Epithelial cell of proximal tubule (primary cell): ENCODE results near the gene ZFR. TPM values are rescaled to one million over a fixed set of nuclear protein-coding genes. Genes with fewer than 3 reads are reported as not detected.
"Not testable (repeated sequence)": the region's sequence is repeated elsewhere in the genome, so short reads cannot be mapped to it uniquely, and the experiment has no call there.

Experiments
- DNase-seq: peaks from one replicate; pipeline ENCODE4 v3.0.0-alpha.2; 2011; ENCODE audit warnings: low read depth
- H3K4me3 ChIP-seq: 2 replicates; pipeline ENCODE4 v1.5.1; 2011; ENCODE audit warnings: low read depth, mild to moderate bottlenecking, low read length
- total RNA-seq: library from RNA; depleted of rRNA; stranded (reverse); fragments of >200 nt; gene quantifications from 2 replicates; pipeline ENCODE4 v1.2.3, GENCODE V29; 2015
- TF ChIP-seq, protein P1 (sequence below): conservative IDR thresholded peaks from 2 replicates; pipeline ENCODE4 v1.5.1; 2012; ENCODE audit warnings: low read depth, mild to moderate bottlenecking, low read length

Gene ZFR
- total RNA-seq, 1 donor from 2014 or later: 38.6 TPM

DNA sequence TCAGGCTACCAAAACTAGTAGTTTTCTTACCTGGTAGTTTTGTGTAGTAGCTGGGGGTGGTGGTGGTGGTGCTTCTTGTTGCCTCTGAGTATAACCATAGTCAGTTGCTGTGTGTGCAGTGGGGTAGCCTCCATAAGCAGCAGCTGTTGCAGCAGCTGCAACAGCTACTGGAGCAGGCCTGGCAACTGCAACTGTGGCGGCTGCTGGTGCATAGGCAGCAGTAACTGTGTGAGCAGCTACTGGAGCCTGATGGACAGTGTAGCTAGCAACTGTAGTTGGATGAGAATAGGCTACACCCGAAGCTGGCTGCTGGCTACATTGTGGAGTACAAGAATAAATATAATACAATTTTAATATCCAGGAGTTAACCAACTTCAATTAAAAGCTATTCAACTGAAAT lies 24.7 kb downstream of the ZFR start:
- DNase-seq: no peak
- TF ChIP-seq, protein P1, sequence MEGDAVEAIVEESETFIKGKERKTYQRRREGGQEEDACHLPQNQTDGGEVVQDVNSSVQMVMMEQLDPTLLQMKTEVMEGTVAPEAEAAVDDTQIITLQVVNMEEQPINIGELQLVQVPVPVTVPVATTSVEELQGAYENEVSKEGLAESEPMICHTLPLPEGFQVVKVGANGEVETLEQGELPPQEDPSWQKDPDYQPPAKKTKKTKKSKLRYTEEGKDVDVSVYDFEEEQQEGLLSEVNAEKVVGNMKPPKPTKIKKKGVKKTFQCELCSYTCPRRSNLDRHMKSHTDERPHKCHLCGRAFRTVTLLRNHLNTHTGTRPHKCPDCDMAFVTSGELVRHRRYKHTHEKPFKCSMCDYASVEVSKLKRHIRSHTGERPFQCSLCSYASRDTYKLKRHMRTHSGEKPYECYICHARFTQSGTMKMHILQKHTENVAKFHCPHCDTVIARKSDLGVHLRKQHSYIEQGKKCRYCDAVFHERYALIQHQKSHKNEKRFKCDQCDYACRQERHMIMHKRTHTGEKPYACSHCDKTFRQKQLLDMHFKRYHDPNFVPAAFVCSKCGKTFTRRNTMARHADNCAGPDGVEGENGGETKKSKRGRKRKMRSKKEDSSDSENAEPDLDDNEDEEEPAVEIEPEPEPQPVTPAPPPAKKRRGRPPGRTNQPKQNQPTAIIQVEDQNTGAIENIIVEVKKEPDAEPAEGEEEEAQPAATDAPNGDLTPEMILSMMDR: no peak
- no peak overlapping the region for H3K4me3 ChIP-seq

DNA sequence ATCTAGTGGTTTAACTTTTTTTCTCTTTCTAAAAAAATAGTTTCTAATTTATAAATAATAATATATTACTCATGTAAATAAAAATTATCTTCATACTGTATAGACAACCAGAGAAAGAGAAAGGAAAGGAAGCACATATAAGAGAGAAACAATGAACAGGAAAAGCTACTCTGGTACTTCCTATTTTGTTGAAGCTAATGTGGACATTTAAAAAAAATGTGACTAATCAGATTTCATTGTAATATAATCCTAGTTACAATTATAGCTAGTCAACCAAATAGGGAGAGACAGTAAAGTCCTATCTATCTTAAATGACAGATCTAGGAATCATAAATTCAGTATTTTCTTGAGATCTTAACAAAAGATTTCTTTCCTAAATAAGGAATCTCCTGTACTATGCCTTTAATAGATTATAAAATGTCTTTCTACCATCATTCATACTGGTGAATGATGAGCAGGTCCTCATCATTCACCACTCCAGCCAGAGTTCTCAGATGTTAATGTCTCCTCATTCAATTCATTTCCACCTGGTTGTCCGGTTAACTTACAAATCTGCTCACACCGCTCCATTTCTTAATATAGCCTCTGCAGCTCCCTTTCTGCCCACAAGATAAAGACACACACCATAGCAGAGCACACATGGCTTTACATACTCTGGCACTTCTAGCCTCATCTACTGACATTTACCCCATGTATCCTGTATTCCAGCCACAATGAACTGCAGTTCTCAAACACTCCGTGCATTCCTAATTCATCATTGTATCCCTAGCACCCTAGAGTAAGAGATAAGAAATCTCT lies 30.9 kb downstream of the ZFR start:
- DNase-seq: no peak
- no peak overlapping the region for H3K4me3 ChIP-seq
- TF ChIP-seq, protein P1: no peak

DNA sequence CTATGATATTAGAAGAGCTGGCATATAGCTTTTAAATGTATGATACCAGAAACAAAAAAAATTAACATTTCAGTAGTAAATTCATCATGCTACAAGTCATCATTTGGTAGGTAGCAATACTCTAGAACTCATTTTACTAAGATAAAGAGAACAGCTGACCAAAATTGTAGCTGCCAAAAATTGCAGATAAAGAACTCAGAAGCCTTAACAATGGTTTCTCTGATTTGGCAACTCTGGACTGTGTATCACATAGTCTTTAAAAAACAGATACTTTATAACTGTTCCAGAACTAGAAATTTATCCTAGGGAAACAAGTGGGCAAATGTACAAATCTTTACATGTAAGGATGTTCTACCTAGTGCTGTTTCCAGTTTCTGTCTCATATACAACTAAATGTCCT lies 33.9 kb downstream of the ZFR start:
- TF ChIP-seq, protein P1: no peak
- DNase-seq: no peak
- H3K4me3 ChIP-seq: no peak overlapping the region

DNA sequence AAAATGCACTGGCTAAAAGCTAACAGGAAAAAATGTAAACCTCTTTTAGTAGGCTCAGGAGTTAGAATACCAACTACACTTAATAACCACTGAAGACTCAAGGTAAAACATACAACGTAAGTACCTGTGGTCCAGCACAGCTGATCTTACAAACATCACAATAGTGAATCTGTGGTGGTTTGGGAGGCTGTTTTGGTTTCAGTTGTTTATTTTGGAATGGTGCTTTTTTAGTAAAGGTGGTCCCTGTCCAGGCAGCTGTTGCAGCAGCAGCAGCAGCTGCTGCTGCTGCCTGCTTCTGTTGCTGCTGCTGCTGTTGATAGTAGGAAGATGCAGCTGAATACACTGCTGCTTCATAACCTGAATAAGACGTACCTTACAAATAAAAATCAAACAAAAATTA lies 37.9 kb downstream of the ZFR start:
- H3K4me3 ChIP-seq: no peak overlapping the region
- no peak for DNase-seq
- TF ChIP-seq, protein P1: no peak

DNA sequence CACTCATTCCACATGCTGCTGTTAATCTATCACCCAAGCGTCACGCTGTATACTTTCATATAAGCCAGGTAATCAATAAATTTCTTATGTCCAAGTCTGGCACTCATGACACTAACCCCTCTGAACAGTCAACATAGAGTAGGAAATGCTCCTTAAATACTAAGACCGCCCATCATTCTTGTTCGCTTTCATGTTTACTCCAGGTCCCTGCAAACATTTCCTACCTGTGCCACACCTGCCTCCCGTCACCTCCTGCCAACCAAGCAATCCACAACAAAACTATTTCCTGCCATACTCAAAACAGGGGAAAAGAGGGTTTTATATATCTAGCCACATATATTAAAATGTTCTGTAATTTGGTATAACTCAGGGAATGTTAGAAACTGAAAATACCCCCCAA lies 39.0 kb downstream of the ZFR start:
- TF ChIP-seq, protein P1: no peak
- DNase-seq: no peak
- no peak overlapping the region for H3K4me3 ChIP-seq

DNA sequence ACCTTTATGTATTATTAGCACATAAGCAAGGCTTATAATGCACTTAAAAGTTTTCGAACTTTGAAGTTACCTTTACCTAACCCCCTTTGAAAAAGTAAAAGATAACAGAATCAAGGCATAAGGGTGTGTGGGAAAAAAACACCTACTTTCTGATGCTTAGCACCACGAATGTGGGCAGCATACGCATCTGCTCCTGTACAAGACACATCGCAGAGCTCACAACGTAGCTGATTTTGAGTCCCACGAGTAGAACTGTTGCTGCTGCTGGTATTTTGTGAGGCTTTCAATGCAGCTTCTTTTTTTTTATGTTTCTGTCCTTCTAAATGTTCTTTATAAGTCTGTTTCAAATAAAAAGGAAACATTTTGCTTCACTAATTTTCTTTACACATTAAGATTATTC lies 40.8 kb downstream of the ZFR start:
- DNase-seq: no peak
- TF ChIP-seq, protein P1: no peak
- H3K4me3 ChIP-seq: no peak overlapping the region

DNA sequence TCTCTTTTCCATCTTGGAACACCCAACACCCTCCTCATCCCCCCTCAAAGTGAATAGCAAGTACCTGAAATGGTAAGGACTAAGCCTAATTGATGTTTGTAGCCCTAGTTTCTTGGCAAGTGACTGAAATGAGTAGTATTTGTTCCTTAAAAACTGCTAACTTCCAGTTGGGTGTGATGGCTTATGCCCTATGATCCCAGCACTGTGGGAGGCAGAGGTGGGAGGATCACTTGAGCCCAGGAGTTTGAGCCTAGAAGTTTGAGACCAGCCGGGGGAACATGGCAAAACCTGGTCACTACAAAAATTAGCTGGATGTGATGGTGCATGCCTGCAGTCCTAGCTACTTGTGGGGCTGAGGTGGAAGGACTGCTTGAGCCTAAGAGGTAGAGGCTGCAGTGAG lies 44.1 kb downstream of the ZFR start:
- TF ChIP-seq, protein P1: no peak
- H3K4me3 ChIP-seq: no peak overlapping the region
- DNase-seq: no peak

DNA sequence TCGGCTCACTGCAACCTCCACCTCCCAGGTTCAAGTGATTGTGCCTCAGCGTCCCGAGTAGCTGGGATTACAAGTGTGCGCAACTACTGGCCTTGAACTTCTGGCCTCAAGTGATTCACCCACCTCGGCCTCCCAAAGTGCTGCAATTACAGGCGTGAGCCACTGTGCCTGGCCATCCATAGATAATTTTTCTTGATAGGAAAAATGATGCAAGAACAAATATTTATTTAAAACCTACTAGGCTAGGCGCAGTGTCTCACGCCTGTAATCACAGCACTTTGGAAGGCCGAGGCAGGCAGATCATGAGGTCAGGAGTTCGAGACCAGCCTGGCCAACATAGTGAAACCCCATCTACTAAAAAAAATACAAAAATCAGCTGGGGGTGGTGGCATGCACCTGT lies 45.8 kb downstream of the ZFR start:
- DNase-seq, H3K4me3 ChIP-seq: not testable (repeated sequence)
